HG02884 (cell line): ENCODE results near the gene SERPINI1.
A peak's percentile ranks its signal among the peaks of the same experiment; 100 is the strongest.

Experiments used
- ATAC-seq: cut with Tn5 transposase; IDR thresholded peaks from one replicate; pipeline ENCODE4 v1.9.1; 2021; ENCODE audit warnings: mild to moderate bottlenecking, moderate library complexity; ENCODE audit not compliant: unreplicated experiment

SERPINI1 gene

GRCh38 chr3:167734498-167735232 lies 856 bp upstream of the SERPINI1 start, which contains the start of gene PDCD10:
Gene PDCD10, minus strand, starts transcription at chr3:167734892. Its CDS starts 14,735 bp downstream, at chr3:167720157.
- ATAC-seq = peak; percentile 80

- ATAC-seq = no peak
Observed at GRCh38 chr3:167736264-167736787, 805 bp downstream of the SERPINI1 start.

- ATAC-seq = no peak
Observed at GRCh38 chr3:167736997-167737396, 1.5 kb downstream of the SERPINI1 start.

- ATAC-seq = no peak
Observed at GRCh38 chr3:167738037-167738436, 2.5 kb downstream of the SERPINI1 start.

DNA sequence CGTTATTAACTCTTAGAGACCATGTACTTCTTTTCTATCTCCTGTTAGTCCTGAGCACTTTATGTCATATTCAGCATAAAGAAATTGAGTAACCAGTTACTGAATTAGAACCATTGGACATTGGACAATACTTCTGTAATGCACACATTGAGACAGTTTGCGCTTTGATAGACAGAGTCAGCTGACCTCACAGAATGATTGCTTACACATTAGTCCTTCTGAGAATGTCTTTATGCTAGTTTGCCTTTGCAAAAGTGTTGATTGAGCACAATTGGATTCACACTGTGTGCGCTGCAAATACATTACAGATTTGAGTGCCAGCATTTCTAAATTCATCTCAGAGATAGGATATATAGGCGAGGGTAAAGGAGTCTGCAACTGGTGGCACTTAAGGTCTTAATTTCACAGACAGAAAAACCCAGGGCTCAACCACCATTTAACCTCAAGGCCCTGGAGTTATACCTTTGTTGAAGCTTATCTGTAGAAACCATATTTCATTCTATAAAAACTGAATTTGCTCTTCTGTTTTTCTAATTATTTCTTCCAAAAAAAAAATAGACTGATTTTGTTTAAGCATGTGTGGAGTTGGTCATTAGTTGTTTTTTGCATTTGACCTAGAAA lies 3.8 kb downstream of the SERPINI1 start:
- no peak for ATAC-seq

DNA sequence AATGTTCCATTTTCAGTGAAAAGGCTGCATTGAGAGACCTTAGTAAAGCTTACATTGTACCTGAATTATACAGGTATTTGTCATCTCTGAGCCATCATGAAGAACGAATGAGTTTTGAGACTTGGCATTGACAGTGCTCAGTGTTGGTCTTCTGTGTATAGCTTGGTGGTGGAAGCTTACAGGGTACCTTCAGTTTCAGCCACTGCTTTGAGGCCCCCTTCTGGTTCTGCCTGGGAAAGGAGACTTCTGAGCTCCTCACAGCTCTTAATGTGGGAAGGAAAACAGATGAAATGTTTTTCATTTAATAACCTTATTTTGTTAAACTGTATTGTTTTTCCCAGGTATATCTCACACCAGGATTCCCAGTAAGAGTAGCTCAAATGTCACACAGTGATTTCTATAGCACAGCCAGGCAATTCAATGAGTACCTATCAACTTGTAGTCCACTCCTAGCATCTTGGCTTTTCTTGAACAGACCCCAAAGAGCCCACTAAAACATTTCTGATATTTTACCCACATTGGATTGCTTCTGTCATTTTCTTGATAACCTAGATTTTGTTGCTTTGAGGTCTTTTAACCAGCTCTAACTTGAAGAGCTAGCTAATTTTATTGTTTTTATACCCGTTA lies 5.6 kb downstream of the SERPINI1 start:
- ATAC-seq = peak; percentile 97

- no peak for ATAC-seq
Observed at GRCh38 chr3:167742338-167742737, 6.8 kb downstream of the SERPINI1 start.

GRCh38 chr3:167743799-167744198 lies 8.3 kb downstream of the SERPINI1 start:
- no peak for ATAC-seq

GRCh38 chr3:167749209-167749608 lies 13.7 kb downstream of the SERPINI1 start:
- no peak for ATAC-seq

- ATAC-seq = no peak
Observed at GRCh38 chr3:167749728-167750127, 14.2 kb downstream of the SERPINI1 start.

GRCh38 chr3:167750272-167750971 lies 14.9 kb downstream of the SERPINI1 start:
- ATAC-seq = peak; percentile 98

GRCh38 chr3:167754049-167754448 lies 18.5 kb downstream of the SERPINI1 start:
- no peak for ATAC-seq

- no peak for ATAC-seq
Observed at GRCh38 chr3:167761302-167761701, 25.8 kb downstream of the SERPINI1 start.

GRCh38 chr3:167762296-167762695 lies 26.8 kb downstream of the SERPINI1 start:
- peak; percentile 60 for ATAC-seq

- peak; percentile 35 for ATAC-seq
Observed at GRCh38 chr3:167772992-167773391, 37.5 kb downstream of the SERPINI1 start.

DNA sequence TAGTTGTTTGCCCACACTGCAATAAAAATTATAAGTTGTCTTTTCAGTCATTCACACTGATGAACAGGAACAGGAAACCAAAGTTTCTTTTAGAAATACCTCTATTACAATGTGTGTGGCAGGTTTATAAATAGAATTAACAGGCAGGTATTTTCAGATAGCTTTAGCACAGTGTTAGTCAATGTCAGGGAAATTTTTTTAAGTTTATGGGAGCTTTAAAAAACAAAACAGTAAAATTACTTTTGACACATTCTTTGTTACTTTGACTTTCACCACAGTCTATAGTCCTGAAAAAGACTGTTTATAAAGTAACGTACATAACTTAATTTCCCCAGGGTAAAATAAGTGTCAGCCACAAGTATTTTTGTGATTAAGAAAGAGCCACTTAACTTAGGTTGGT lies 38.1 kb downstream of the SERPINI1 start:
- ATAC-seq = peak; percentile 79

- no peak for ATAC-seq
Observed at GRCh38 chr3:167776066-167776685, 40.7 kb downstream of the SERPINI1 start.

- peak; percentile 42 for ATAC-seq
Observed at GRCh38 chr3:167777356-167777755, 41.8 kb downstream of the SERPINI1 start.

DNA sequence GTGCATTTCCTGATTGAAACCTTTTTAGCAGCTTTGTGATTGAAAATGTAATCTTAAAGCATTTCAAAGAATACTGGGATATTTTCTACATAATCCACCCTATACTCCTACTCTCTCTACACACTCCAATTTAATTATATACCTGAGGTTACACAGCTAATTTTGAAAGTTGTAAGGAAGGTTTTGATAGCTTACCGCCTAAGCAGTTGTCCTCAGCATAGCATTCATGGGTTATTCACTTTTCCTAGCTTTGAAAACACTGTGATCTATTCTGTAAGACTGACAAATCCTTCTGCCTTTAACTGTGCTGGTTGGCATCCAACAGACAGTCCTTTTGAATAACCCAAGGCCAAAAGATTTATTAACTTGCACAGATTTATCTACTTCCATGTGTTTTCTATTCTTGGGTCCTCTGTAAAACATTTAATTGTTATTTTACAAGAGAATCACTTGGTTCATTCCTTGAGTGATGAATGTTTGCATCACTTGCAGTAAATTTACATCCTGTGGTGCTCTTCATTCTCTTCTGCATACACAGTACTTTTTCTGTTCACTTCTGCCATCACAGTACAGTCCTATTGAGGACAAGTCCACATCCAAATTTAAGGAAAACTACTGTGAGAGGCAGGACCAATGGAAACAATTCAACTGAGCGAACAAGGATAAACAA lies 44.8 kb downstream of the SERPINI1 start:
- no peak for ATAC-seq

DNA sequence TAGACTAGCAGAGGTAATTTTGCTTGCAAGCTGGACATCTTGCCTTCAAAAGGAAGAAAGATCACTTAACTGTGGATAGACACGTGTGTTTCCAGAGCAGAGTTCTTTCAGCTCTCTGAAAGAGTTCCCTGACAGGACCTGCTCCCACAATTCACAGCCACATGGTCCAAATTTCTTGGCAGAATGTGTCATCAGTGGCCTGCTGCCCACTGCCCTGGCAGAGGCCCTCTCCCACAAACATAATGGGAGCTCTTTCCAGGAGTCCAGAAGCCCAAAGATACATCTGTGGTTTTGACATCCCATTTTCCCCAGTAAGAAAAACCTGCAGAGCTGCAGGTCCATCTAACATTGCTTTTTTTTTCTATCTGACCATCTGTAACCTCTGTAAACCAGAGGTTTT lies 48.3 kb downstream of the SERPINI1 start:
- no peak for ATAC-seq
